ENCODE measurements around the gene CA9.

The CA9 gene

GRCh38 chr9:35691757-35692301 lies 18.1 kb downstream of the CA9 start:
- no peak for DNase-seq

GRCh38 chr9:35695943-35696401 lies 22.2 kb downstream of the CA9 start:
- no peak for DNase-seq

DNA sequence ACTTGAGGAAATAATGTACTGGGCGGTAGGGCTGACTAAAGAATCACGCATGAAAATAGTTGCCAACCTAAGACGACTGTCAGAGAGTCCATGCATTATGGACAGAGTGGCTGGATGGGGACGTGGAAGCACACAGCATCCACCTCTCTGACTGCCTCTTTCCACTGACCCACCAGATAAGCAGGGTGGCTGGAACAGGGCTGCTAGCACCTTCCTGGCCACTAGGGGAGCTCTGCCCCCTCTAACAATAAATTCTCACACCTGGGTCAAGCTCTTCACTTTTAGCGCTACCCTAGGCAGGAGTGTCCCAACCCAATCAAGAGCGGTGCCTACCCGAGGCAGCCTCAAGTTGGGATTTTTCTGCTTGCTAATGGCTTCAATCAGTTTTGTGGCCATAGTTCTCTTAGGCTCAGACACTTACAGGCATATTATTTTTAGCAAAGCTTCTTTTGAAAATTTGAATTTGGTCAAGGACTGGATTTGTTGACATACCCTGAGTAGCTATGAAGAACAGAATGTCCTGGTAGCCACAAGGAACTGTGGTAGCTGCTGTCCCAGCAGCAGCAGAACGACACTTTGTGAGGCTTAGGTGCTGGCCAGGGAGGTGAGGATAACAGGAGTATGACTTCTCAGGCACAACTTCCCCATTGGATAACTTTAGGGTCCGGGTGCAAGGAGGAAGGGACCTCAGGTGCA lies 22.9 kb downstream of the CA9 start:
- DNase-seq, result peak; percentile 46 to 54

GRCh38 chr9:35697486-35697885 lies 23.8 kb downstream of the CA9 start:
- no peak for DNase-seq

GRCh38 chr9:35698231-35698630 lies 24.5 kb downstream of the CA9 start:
- DNase-seq, result no peak

DNA sequence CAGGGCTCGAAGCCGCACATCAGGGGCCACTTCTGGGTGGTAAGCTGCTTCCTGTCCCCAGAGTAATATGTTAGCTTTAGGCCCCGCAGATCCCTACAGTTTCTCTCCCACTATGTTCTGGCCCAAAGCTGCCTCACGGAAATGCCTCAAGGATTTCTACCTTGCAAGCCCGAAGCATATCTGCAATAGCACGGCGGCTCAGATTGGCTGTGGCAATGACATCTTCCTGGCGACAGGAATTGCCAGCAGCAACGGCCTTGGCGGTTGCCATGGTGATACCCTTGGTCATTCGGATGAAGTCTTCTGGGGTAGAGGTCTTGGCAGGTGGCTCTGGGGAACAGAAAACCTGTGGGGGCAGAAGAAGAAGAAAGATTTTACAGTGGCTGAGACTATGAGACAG lies 26.3 kb downstream of the CA9 start:
- no peak for DNase-seq

DNA sequence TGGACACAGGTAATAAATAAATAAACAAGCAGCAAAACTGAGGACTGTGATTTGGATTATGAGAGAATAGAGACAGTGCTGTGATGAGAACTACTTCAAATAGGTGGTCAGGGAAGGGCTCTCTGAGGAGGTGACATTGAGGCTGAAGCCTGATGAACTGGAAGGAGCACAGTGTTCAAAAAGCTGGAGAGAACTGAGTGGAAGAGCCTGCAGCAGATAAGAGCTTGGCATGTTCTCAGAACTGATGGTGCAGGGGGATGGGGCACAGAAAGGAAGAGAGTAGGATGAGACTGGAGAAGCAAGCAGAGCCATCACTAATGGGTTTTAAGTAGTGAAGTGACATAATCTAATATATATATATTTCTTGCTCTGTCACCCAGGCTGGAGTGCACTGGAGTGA lies 27.2 kb downstream of the CA9 start:
- DNase-seq, result no peak

DNA sequence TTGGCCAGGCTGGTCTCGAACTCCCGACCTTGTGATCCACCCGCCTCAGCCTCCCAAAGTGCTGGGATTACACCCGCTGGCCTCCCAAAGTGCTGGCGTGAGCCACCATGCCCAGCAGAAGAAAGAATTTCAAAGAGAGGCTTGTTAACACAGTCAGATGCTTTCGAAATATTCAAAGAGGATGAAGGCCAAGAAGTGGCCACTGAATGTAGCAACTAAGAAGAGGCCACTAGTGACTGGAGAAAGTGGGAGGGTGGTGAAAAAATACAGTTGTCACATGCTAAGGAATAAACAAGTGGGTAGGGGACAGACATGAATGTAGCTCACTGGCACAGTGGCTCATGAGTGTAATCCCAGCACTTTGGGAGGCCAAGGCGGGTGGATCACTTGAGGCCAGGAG lies 29.0 kb downstream of the CA9 start:
- DNase-seq, result no peak

DNA sequence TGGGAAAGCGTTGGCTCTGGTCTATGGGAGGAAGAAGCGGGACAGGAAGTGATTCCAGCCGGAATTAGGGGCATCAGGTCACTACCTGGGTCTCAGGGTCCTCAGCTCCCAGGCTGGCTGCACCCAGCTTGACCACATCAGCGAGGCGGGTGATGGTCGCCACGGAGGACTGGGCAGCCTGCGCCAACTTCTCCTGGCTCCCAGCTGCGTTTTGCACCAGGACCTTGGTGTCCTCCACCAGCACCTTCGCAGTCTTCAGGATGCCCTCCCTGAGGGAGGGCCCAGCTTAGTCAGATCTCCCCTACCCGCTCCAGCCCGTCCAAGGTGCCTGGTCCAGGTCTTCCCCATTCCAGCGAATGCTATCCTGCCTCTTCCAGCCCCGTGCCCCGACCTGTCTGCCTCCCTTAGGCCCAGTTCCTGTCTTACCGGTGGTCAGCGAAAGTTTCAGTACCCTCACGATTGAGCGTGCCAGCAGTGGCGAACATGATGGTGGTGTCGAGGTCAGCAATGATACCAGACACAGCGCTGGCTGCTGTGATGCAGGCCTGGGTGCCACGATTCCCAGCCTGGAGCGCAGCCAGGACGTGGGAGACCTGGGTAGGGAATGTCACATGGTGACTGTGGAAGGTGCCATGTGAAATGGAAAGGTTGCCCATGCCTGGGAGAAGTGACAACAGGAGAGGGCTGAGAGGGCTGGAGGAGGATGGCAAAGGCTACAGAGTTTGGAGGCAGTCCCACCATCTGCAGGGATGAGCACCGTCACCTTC lies 30.4 kb downstream of the CA9 start:
- no peak for DNase-seq

GRCh38 chr9:35705372-35705771 lies 31.6 kb downstream of the CA9 start:
- DNase-seq, result no peak

DNA sequence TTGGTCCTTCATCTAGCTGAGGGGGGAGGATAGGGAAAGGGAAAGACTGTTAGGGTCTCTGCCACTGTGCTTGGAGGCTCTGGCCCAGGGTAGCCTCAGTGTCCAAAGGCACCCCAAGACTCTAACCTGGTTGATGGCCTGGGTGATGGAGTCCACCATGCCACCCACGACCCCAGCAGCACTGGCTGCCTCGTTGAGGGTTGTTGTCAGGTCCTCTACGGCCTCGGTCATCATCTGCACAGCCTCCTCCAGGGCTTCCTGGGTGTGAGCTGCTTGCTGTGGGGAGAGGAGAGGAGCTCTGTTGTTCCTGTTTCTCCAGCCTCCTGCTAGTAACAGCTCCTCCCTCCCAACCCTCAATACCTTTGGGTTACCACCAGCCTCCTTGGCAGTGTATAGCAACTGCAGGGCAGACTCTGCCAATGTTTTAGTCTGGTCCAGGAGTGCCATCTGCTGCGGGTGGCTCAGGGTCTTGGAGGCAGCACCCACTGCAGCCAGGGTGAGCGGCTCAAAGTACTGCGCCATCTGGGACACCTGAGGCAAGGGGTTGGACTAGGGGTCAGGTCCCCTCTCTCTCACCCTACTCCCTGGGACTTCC lies 32.2 kb downstream of the CA9 start:
- DNase-seq, result no peak

GRCh38 chr9:35706951-35707350 lies 33.2 kb downstream of the CA9 start:
- no peak for DNase-seq

- DNase-seq, result no peak
These were observed 34.4 kb downstream of the CA9 start for GRCh38 chr9:35708146-35708545.

GRCh38 chr9:35710818-35711500 lies 37.2 kb downstream of the CA9 start:
- DNase-seq, result no peak

DNA sequence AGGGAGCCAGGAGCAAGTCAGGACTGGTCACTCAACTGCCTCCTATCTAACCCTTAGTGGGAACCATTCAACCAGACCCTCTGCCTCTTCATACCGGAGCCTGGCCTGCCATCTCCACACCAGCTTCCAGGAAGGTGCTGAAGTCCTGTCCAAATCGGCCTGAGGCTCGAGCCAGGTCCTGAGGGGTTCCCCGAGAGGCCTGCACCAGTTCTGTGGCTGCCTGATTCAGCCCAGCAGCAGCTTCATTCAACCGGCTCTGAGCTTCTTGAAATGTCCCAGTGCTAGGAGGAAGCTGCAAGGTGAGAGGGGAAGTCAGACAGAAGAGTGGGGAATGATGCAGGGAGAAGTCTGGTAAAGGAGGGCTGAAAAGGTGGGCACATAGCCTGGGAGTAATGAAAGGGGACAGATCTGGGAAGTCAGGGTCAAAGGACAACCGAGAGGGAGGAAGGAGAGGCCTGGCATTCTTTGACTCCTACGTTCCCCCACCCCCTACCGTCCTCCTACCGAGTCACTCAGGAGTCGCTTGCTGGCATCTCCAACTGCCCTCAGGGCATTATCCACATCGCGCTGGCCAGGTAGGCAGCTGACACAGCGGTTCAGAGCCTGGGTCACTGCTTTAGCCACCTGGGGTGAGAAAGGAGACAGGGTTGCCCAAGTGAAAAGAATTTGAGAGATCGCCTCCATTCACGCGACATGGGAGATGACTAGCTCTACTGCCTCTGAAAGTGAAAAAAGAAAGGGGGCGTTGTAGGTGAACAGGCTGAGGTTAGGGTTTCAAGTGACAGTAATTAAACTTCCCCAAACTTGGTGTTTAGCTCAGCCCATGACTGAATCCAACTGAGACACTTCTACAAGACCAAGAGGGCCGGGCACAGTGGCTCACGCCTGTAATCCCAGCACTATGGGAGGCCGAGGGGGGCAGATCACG lies 38.0 kb downstream of the CA9 start:
- no peak for DNase-seq

- no peak for DNase-seq
These were observed 39.2 kb downstream of the CA9 start for GRCh38 chr9:35712762-35713400.

GRCh38 chr9:35713578-35713977 lies 39.9 kb downstream of the CA9 start:
- DNase-seq, result no peak

DNA sequence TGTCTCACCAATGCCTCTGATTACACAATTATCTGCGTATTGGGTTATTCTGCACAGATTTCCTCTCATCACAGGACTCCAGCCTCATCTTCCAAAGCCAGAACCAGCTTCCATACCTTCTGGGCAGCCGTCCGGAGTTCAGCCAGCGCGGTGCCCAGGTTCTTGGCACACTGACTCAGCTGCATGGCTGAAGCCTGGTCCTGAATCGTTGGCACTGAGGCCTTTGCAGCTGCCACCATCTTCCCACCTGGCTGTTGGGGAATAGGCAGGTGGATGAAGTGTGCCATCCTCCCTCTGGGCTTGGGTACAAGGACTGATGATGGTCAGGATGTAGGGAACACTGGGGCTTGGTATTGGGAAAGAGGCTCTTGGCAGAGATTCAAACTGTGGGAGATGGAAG lies 40.4 kb downstream of the CA9 start:
- no peak for DNase-seq

GRCh38 chr9:35714579-35715252 lies 41.0 kb downstream of the CA9 start:
- no peak for DNase-seq

GRCh38 chr9:35716230-35716629 lies 42.5 kb downstream of the CA9 start:
- DNase-seq, result no peak

Data from activated CD4-positive, alpha-beta T cell treated with anti-CD3 and anti-CD28 coated beads for 4 hours (primary cell).